NCI-H524 (cell line): ENCODE results near the gene STS.
"Not testable (repeated sequence)": the region's sequence is repeated elsewhere in the genome, so short reads cannot be mapped to it uniquely, and the experiment has no call there.

Source experiments
- DNase-seq, 2 experiments: peaks; one replicate each; lab custom pipeline; 2025; lab: John Stamatoyannopoulos, UW

Gene STS

DNA sequence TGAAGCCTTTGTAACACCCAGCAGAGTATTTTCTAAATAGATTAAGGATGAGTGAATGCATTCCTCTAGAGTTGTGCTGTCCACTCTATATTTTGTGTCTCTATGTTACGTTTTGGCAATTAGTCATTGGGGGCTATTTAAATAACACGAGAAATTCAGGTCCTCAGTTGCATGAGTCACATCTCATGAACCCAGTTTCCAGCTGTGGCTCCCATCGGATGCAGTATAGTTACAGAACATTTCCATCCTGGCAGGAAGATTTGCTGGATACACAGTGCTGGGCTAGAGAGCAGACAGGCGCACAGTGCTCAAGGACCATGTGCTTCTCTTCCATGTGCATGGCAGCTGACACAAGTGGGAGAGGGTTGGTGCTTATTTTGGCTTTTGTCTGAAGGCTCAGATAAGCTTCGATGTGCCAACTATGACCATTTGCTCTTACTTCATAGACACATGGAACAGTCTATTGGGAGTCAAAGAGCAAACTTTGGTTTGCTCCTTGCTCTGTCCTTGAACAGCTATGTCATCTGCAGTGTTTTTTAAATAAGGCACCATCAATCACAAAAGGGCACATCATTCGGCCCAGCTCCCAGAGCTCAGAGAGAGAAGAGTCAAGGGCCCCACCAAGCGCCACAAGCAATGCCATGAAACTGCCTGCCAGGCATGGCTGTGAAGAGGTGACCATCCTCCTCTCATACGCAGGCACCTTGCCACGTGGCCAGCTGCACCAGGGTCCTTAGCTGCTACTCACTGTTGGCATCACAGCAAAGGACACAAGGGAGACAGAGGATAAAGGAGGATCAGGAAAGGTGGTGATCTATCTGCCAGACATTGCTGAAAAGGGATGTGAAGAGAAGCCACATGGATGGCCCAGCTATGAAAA is 8.1 kb upstream of the STS start:
- no peak for DNase-seq

DNA sequence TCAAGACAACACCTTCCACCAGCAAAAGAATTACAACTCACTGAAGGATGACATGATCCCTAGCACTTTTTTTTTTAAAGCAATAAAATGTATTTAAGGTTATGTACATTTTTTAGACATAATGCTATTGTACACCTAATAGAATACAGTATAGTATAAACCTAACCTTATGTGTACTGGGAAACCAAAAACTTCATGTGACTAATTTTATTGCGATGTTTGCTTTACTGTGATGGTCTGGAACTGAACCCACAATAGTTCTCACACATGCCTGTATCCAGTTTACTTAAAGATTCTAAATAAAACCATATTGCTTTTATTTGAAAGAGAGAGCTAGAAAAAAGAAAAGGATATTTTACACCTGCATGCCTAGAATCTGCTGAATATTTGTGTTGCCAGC is 4.4 kb upstream of the STS start:
- no peak for DNase-seq

DNA sequence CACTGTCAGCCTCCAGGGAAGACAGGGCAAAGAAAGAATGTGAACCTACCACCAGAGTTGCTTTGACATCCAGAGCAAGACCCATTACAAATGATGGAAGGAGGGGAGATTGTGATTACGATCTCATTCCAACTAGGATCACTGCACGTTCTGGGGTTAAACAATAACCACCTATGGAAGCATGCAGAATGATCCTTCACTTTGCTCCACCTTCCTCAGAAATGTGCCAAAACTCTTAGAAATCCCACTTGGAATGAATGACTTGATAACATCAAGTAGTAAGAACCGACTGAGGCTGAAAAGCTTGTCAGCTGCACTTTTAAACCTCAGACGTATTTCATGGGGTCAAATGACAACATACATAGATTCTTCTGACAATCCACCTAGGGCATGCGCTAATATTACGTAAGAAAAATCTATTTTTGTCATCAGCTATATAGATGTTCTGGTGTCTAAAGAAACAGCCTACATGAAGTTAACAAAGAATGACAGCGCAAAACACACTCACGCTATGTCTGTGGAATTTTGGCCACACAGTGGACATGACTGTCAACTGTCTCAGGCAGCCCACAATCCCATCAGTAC is 3.5 kb upstream of the STS start:
- DNase-seq = no peak

DNA sequence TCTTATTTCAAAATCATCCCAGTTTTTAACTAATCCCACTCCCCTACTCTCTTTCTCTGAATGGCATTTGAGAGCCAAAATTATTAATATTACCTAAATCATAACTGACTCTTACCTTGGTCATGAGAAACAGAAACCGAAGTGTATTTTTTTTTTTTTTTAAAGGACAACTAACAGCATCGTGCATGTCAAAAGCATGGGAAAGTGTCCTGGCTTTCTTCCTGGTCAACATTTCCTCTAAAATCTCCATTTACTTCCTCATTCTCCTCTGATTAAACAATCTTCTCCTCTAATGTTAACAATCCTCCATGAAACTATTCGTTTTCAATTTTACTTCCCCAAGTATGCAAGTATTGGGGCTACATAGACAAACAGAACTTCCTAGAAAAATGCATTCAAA is 2.1 kb upstream of the STS start:
- no peak for DNase-seq

DNA sequence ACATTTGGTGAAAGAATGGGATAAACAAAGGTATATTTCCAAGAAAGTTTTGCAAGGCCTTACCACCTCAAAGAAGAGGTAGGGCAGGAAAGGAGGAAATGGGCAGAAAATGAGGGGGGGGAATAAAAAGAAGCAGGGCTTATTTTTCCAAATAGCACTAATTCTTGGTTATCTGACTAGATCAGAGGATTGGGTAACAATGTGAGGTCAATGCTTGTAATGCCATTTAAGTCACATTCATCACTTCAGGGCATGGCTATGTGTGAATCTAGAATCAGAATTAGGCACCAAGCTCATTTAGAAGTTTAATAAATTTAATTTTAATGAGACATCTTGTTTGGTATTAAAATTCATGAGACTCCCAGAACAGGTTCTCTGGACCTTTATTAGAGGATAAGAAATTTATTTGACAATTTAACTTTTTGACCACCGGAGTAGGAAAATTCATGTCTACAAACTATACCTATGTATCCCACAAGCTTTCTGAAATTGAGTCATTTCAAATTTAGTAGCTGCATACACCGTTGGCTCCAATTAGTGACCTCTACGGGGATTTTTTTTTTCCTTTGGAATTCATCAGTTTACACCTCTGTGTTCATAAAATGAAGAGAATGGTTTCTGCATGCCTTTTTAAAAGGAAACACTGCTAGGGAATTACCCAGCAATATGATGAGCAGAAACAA is 1.4 kb upstream of the STS start:
- DNase-seq = no peak

DNA sequence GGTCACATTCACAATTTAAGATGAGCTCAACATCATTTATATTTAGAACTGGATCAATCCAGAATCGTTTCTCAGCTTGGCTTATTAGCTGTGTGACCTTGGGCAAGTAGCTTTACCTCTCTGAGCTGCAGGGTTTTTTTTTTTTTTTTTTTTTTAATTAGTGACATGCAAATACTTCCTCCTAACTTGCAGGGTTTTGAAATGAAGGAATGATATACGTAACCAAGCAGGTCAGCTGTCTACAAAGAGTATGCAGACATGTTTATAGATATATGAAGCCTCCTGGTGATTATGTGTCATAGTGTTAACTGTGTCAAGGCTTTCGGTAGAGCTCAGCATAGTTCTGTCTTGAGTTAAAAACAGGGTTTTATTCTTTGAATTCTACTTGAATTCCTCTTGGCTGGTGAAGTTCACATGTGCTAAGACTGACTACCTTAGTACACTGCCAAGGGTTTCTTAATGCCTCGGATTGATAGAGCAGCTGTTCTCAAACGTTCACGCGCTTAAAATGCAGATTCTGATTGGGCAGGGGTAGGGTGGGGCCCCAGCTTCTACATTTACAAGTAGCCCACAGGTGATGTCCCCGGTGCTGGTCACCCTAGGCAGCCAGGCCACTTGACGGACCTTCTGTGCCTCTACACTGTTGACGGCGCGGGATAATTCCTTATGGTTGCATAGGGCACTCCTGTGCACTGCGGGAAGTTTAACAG is 654 bp upstream of the STS start:
- DNase-seq = peak; percentile 54 to 64

DNA sequence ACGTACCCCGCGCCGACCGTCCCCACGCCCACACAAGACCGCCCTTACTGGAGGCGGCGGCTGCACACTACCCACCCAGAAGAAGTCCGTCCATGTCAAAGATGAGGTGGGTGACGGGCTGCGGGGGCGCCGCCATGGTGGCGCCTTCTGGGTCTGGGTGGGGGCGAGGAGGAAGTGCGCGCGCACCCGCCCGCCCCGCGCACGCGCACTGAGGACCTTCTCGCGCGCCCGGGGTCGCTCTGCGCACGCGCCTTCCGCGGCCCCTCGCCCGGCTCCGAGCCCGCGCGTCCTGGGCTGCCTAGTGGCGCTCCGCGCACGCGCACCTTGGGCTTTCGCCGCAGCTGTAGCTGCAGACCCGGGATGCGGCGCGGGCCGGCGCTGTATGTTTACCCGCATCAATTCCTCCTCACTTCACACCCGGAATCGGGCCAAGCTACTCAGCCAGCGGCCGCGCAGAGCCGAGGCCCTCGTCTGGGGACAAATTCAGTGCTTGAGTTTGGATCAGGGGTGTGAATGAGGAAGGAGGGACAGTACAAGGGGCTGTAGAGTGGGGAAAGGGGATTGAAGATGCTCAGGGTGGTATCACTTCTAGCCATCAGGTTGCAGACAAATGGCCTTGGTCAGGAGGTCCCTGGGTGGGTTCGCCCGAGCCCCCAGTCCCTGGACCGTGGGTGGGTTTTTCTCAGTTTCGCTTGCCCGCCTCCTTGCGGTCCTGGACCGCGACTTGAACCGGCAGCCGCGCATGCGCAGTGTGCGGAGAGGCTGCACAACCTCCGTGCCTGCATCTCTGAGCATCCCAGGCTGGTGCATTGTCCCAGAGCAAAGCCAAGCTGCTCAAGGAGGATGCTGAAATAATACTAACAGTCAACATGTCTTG is 704 bp downstream of the STS start, which contains the start of gene PUDP:
PUDP (minus strand) TSS at position 176 of the 877 bp plus-strand sequence; CDS start at position 136, 40 bp downstream.
- peak; percentile 79 to 82 for DNase-seq

DNA sequence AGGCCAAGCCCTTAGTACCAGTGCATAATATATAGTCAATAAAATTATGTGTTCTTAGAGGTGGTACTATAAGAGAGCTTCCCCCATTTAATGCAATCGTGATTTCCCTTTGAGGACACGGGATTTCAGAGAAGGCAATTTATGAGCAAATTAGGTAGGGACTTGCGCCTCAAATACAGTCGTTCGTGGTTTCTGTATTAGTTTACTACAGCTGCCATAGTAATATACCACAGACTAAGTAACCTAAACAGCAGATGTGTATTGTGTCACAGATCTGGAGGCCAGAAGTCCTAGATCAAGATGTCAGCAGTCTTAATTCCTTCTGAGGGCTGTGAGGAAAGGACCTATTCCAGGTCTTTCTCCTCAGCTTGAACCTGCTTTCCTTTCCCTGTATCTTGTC is 1.9 kb downstream of the STS start:
- no peak for DNase-seq

DNA sequence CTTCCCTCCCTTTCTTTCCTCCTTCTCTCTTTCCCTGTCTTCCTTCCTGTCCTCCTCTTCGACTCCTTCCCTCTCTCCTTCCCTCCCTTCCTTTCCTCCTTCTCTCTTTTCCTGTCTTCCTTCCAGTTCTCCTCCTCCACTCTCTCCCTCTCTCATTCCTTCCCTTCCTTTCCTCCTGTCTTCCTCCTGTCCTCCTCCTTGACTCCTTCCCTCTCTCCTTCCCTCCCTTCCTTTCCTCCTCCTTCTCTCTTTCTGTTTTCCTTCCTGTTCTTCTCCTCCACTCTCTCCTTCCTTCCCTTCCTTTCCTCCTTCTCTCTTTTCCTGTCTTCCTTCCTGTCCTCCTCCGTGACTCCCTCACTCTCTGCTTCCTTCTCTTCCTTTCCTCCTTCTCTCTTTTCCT is 5.7 kb downstream of the STS start:
- DNase-seq = no peak

DNA sequence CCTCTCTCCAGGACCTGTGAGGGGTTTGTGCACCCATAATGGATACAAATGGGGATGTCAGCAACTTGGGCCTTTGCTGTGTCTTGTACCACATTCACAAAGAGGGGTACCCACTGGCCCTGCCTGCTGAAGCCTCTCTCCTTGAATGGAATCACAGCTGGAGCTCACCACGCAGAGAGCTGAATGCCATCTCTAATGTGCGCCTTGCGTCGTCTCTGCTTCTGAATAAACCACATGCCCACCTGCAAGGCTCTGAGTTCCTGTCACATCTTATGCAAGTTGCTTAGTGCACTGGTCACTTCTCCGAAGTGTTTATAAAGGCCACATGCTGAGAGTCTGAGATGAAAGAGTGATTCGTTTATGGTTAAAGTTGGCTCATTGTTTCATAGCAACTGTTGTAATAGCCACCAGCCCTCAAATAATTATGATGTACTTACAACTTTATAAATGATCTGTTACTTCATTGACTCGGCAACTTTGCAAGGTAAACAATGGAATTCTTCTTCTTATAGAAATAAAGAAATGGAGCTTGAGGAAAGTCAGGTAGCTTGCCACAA is 6.6 kb downstream of the STS start:
- DNase-seq = no peak

DNA sequence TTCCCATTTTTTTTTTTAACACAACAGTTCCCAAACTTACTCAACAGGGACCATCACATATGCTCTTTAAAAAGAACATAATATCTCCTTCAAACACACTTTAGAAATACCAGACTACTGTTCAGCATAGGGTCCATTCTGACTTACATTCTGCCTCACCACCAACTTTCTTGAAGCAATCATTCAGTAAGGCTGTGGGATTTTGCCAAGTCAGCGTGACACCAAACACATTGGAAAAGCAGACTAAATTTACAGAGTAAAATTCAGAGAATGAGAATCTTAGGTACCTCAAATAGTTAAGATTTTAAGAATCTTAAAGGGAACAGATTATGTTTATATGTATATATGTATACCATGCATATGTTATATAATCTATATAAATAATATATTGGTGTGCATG is 7.7 kb downstream of the STS start:
- DNase-seq = no peak

DNA sequence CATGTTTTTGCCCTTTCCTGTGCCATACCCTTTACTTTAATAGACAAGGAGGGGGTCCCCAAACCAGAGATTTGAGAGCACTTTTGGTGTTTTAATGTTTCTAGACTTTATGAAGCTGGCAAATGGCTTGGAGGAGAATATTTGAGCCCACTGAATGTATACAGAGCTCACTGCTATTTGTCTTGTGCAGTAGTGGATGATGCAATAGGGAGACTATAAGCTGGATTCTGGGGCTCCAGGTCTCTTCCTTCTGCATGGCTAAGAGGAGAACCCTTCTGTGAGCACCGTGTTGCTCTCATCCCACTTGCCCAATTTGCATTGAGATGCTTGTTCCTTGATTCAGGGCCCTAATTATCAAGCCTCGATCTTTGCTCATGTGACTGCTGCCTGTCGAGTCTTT is 9.4 kb downstream of the STS start:
- no peak for DNase-seq

DNA sequence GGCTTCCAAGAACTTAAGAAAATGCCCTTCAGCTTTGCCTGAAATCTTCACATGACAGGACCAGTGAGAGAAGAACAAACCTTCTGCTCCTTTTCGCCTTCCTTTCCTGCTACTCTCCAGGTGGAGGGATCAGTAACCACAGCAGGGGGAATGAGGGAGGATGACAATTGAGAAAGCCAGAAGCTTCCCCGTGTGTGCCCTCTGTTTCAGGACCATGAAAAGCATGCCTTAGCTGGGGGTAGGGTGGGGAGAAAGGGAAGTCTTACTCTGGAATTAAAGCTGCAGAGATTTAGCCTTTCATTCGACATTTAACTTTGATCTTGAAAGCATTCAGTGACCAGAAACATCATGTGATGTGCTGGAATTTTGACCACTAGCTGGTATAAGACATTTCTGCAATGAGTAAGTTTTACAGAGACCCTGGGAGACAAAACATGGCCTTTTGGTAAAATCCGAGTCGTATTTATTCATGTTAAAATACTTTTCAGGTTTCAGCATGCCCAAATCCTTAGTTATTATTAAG is 11.0 kb downstream of the STS start:
- DNase-seq = no peak

DNA sequence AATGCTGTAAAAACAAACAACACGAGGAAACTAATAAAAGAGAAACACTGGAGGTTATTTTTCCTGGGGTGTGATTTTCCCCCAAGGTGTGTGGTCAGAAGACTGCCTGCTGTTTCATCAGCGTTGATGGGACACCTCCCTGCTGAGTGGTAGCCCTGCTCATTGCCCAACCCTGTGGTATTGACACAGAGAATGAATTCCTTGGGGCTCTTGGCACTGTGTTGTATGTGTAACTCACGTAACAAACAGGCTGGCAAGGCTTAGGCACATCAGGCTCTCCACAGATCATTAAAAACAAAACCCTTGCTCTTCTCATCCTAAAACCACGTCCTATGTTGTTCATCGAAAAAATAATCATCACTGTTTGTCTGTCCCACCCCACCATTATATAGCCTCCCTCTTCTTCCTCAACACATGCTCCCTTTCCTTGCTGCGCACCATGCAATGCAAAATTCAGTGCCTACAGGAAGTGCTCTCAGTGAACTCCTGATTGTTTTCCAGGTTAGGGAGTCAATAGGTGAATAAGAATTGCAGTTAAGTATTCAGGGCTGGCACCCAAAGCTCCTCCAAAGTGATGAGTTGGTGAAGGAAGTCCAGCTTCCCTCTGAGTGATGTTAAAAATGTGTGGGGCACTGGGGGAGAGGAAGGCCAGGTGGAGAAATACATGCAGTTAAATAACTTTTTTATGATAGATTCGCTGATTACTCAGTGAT is 11.8 kb downstream of the STS start:
- DNase-seq = no peak

DNA sequence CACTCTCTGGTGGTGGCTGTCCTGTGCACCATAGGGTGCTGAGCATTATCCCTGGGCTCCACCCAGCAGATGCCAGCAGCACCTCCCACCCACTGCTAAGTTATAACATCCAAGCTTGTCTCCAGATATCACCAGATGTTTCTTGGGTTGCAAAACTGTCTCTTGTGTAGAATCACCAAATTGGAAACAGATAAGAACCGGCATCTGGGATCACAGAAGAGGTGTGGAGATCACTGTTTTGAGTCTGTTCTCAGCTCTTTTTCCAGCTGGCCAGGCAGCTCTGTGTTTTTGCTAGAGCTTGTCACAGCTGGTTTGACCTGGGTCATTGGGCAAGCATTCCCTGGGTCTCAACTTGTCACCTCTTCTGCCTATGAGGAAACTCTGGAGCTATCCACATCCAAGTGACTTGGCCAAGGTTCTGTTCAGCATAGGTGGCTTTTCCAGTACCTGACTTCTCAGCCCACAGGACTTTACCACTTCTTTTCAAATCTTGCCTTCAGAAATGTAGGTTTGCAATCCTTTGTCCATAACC is 15.7 kb downstream of the STS start:
- DNase-seq = no peak

DNA sequence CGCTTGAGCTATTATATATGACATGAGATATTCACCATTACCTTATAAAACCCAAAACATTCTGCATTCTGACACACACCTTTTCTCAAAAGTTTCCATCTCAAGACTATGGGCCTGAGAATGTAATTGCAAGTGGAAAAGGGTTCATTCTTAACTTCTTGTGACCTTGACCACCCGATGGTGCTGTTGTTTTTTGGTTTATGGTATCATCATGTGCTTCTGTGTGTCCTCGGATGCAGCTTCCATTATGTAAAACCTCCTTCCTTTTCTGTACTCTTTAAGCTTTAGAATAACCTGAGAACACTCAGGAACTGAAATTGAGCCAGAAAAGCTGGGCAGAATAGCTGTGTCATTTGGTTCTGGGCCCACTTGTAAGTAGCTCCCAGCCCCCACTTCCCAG is 16.7 kb downstream of the STS start:
- no peak for DNase-seq

DNA sequence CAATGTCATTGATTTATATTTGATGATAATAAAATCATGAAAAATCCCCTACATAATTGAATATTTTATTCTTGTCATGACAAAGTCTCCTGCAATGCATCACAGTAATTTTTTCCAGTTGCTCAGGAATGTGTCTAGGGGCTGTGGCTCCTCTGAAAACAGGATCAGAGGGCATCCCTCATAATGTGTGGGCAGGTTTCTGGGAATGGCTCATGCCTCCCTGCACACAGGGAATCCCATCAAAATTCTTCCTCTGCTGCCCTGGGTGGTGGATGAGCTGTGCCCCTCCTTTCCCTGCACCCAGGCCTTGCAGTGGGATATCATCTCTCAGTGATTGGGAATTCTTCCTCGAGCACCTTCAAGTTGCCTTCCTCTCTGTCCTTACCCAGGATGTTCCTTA is 20.9 kb downstream of the STS start:
- DNase-seq = no peak

DNA sequence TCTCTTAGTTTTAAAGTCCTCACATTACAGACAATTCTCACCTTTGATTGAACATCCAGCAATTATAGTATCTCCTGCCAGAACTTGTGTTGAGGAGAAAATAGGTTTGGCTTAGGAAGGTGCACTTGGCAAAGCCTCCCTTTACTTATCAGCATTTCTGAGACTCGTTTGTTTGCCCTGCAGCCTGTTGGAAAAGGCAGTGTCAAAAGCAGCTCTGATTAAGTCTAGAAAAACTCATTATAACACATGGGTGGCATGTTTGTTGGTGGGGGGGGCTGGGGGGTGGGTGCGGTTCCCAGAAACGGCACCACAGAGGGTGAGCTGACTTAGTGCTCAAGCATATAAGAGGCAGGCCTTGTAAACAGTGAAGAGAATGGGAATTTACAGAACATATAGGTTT is 22.1 kb downstream of the STS start:
- no peak for DNase-seq

DNA sequence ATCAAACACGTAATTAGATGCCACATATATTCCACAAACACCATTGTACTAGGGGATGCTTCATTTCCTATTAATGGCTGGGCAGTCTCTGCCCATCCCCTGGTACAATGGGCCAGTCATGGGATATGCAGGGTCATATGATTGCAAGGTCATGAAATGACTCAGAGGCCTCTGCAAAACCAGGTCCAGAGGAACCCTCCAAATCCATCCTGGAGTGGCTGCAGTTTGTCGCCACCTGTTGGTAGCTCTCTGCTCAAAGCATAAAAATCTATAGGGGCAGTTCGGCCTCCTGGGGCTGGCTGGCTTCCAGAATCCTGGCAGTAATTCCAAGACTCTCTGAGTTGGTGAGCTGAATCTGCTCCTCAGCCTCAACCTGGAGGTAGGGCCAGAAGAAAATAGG is 23.4 kb downstream of the STS start:
- DNase-seq = peak in 1 of 2 experiments; percentile 7

DNA sequence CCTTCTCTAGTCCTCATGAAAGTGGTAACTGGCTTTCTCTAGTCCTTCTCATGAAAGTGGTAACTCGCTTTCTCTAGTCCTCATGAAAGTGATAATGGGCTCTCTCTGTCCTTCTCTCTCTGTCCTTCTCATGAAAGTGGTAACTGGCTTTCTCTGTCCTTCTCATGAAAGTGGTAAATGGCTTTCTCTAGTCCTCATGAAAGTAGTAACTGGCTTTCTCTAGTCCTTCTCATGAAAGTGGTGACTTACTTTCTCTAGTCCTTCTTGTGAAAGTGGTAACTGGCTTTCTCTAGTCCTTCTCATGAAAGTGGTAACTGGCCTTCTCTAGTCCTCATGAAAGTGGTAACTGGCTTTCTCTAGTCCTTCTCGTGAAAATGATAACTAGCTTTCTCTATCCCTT is 31.3 kb downstream of the STS start:
- not testable (repeated sequence) for DNase-seq
